Measurements from ENCODE around the gene DCST1.
A peak's percentile ranks its signal among the peaks of the same experiment; 100 is the strongest.
"Not testable (repeated sequence)": the region's sequence is repeated elsewhere in the genome, so short reads cannot be mapped to it uniquely, and the experiment has no call there.

The DCST1 gene

GRCh38 chr1:155033524-155033923 lies at the start of gene DCST1, which contains the start of gene DCST2:
TSS of gene DCST1 (plus strand) at chr1:155033824. CDS start at chr1:155034037, 213 bp downstream.
TSS of gene DCST2 (minus strand) at chr1:155033781. CDS start at chr1:155033701, 80 bp downstream.
- no peak for DNase-seq (ENCODE audit: low read depth in 2 of 2)

GRCh38 chr1:154986736-154987135 lies 46.9 kb upstream of the DCST1 start:
- DNase-seq (ENCODE audit: low read depth in 2 of 2): not testable (repeated sequence)

- no peak for DNase-seq (ENCODE audit: low read depth in 2 of 2)
These were observed 46.3 kb upstream of the DCST1 start for GRCh38 chr1:154987326-154987725.

GRCh38 chr1:154988058-154988954 lies 45.3 kb upstream of the DCST1 start:
- DNase-seq (ENCODE audit: low read depth in 2 of 2): no peak

- no peak for DNase-seq (ENCODE audit: low read depth in 2 of 2)
These were observed 44.3 kb upstream of the DCST1 start for GRCh38 chr1:154989195-154989860.

GRCh38 chr1:154990276-154990675 lies 43.3 kb upstream of the DCST1 start:
- no peak for DNase-seq (ENCODE audit: low read depth in 2 of 2)

- no peak for DNase-seq (ENCODE audit: low read depth in 2 of 2)
These were observed 40.7 kb upstream of the DCST1 start for GRCh38 chr1:154992721-154993571.

GRCh38 chr1:154993572-154994268 lies 39.9 kb upstream of the DCST1 start, which contains the start of gene LENEP:
TSS of gene LENEP (plus strand) at chr1:154993586. CDS start at chr1:154993608, 22 bp downstream.
- no peak for DNase-seq (ENCODE audit: low read depth in 2 of 2)

GRCh38 chr1:154994269-154994587 lies 39.4 kb upstream of the DCST1 start:
- no peak for DNase-seq (ENCODE audit: low read depth in 2 of 2)

GRCh38 chr1:154994591-154994990 lies 39.0 kb upstream of the DCST1 start:
- no peak for DNase-seq (ENCODE audit: low read depth in 2 of 2)

- not testable (repeated sequence) for DNase-seq (ENCODE audit: low read depth in 2 of 2)
These were observed 38.2 kb upstream of the DCST1 start for GRCh38 chr1:154995301-154995983.

- no peak for DNase-seq (ENCODE audit: low read depth in 2 of 2)
These were observed 36.5 kb upstream of the DCST1 start for GRCh38 chr1:154996966-154997701.

- no peak for DNase-seq (ENCODE audit: low read depth in 2 of 2)
These were observed 35.3 kb upstream of the DCST1 start for GRCh38 chr1:154998201-154998780.

GRCh38 chr1:154998818-154999570 lies 34.6 kb upstream of the DCST1 start:
- DNase-seq (ENCODE audit: low read depth in 2 of 2): peak in 1 of 2 donors; percentile 56

GRCh38 chr1:154999571-155000410 lies 33.8 kb upstream of the DCST1 start:
- no peak for DNase-seq (ENCODE audit: low read depth in 2 of 2)

GRCh38 chr1:155000411-155000725 lies 33.3 kb upstream of the DCST1 start:
- no peak for DNase-seq (ENCODE audit: low read depth in 2 of 2)

- peak; percentile 56 to 62 for DNase-seq (ENCODE audit: low read depth in 2 of 2)
These were observed 32.7 kb upstream of the DCST1 start for GRCh38 chr1:155000726-155001424.

- no peak for DNase-seq (ENCODE audit: low read depth in 2 of 2)
These were observed 32.3 kb upstream of the DCST1 start for GRCh38 chr1:155001425-155001674.
